PC-3 (cell line): ENCODE measurements around the gene KIF15. TPM values are rescaled to one million over a fixed set of nuclear protein-coding genes. Genes with fewer than 3 reads are reported as not detected.

Source experiments
- ATAC-seq: fragments of 200-7000 bp; cut with Tn5 transposase; 2 replicates; pipeline ENCODE4 v1.9.1; 2020; ENCODE audit warnings: mild to moderate bottlenecking, moderate library complexity
- BruUV-seq: library from RNA; stranded (reverse); fragments of 400-500 nt; replicated peaks from 2 replicates; lab custom pipeline; 2021; lab: Mats Ljungman, UMichigan
- CTCF ChIA-PET: fragments of 300-600 bp; sonication (Branson Sonifier 250); formaldehyde crosslinking; loops from one replicate; lab custom pipeline; 2022; ENCODE audit warnings: antibody characterized with exemption; lab: Charles Lee
- POLR2A ChIA-PET: fragments of 300-600 bp; sonication (Branson Sonifier 250); formaldehyde crosslinking; loops from one replicate; lab custom pipeline; 2022; ENCODE audit warnings: antibody characterized with exemption; ENCODE audit not compliant: unreplicated experiment; lab: Charles Lee
- DNase-seq: peaks from one replicate; pipeline ENCODE4 v3.0.0-alpha.2; 2015
- H2AFZ ChIP-seq: fragments of 300-600 bp; sonication (generic); 2 replicates; pipeline ENCODE4 v1.6.0; 2016; ENCODE audit warnings: antibody characterized with exemption, low read length
- H3F3A ChIP-seq: fragments of 300-600 bp; sonication (generic); one replicate; pipeline ENCODE4 v1.6.0; 2017; ENCODE audit warnings: antibody characterized with exemption, low read length, control low read depth, mild to moderate bottlenecking; ENCODE audit not compliant: unreplicated experiment
- H3K27ac ChIP-seq: fragments of 300-600 bp; sonication (generic); 2 replicates; pipeline ENCODE4 v1.5.1; 2016; ENCODE audit warnings: mild to moderate bottlenecking, low read length
- H3K27me3 ChIP-seq: fragments of 300-600 bp; sonication (generic); 2 replicates; pipeline ENCODE4 v1.6.1; 2016; ENCODE audit warnings: low read length, mixed read lengths
- H3K36me3 ChIP-seq: fragments of 300-600 bp; sonication (generic); 2 replicates; pipeline ENCODE4 v1.6.1; 2016; ENCODE audit warnings: low read depth, mixed run types, low read length, mixed read lengths
- H3K4me1 ChIP-seq: fragments of 300-600 bp; sonication (generic); 2 replicates; pipeline ENCODE4 v1.5.1; 2016; ENCODE audit warnings: low read length; ENCODE audit not compliant: insufficient read depth
- H3K4me2 ChIP-seq: fragments of 300-600 bp; sonication (generic); 2 replicates; pipeline ENCODE4 v1.6.0; 2016; ENCODE audit warnings: low read length
- H3K4me3 ChIP-seq: fragments of 300-600 bp; sonication (generic); 2 replicates; pipeline ENCODE4 v1.5.1; 2016; ENCODE audit warnings: mild to moderate bottlenecking, low read length, mixed read lengths
- H3K79me2 ChIP-seq: fragments of 300-600 bp; sonication (generic); 2 replicates; pipeline ENCODE4 v1.6.1; 2017; ENCODE audit warnings: low read length, mixed read lengths
- H3K9ac ChIP-seq: fragments of 300-600 bp; sonication (generic); 2 replicates; pipeline ENCODE4 v1.6.0; 2016; ENCODE audit warnings: mild to moderate bottlenecking, low read length
- H3K9me2 ChIP-seq: fragments of 300-600 bp; sonication (generic); replicated peaks from 2 replicates; pipeline ENCODE4 v1.6.1; 2016; ENCODE audit warnings: mixed run types, low read length, mixed read lengths
- H3K9me3 ChIP-seq: fragments of 300-600 bp; sonication (generic); 2 replicates; pipeline ENCODE4 v1.6.1; 2016; ENCODE audit warnings: low read length, mixed read lengths
- H4K20me1 ChIP-seq: fragments of 300-600 bp; sonication (generic); 2 replicates; pipeline ENCODE4 v1.6.1; 2016; ENCODE audit warnings: low read length, mixed read lengths
- EZH2 ChIP-seq: fragments of 300-600 bp; sonication (generic); IDR thresholded peaks from one replicate; pipeline ENCODE4 v1.6.1; 2017; ENCODE audit warnings: antibody characterized with exemption, mild to moderate bottlenecking, low read length; ENCODE audit not compliant: unreplicated experiment
- EZH2phosphoT487 ChIP-seq: fragments of 300-600 bp; sonication (generic); IDR thresholded peaks from 2 replicates; pipeline ENCODE4 v1.6.1; 2018; ENCODE audit warnings: mild to moderate bottlenecking, antibody characterized with exemption, low read length, borderline replicate concordance
- intact Hi-C: fragments of 100-400 bp; cut with micrococcal nuclease; formaldehyde crosslinking; loops from 2 replicates; pipeline ENCODE4 v1.9.0; 2023
- total RNA-seq: library from RNA; depleted of rRNA; stranded (reverse); fragments of >200 nt; gene quantifications from 2 replicates; pipeline ENCODE4 v1.2.3, GENCODE V29; 2014
- TF ChIP-seq, protein P1 (sequence below): fragments of 300-600 bp; sonication (generic); conservative IDR thresholded peaks from 2 replicates; pipeline ENCODE4 v1.5.1; 2017; ENCODE audit warnings: antibody characterized with exemption, low read depth, mild to moderate bottlenecking, low read length

KIF15 gene
- total RNA-seq, 1 experiment from 2014 or later = 19.1 TPM

DNA sequence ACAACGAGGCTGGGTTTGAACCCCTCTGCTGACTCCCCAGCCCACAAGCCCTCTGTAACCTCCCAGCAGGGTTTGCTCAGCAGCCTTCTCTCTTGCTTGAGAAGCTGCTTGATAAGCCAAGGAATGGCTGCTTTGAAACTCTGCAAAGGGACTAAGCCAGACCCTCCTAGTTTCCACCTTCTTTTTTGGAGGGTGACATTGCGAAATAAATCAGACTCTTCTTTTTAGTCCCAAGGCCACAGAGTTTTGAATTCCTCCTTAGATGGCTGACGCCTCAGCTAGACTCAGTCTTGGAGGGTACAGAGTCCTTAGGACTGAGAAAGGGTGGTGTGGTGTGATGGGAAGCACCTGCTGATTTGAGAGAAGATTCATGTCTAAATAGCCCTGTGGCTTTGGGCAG is 114.0 kb downstream of the KIF15 start:
- ChIA-PET POLR2A (no interaction called here), CTCF (no interaction called here)
- Histone ChIP-seq H3K9me3 (no peaks in the 10 kb centered on the region), H4K20me1 (no peaks in the 10 kb centered on the region), H3K4me2 (no peak overlapping the region), H3K4me1 (peaks cover 5% of the 10 kb centered on the region), H3K9ac (no peak overlapping the region), H3K27me3 (no peaks in the 10 kb centered on the region), H3K36me3 (no peaks in the 10 kb centered on the region), H3K4me3 (no peak overlapping the region), H3K79me2 (no peaks in the 10 kb centered on the region), H3K9me2 (no peaks in the 10 kb centered on the region), H2AFZ (no peak overlapping the region), H3K27ac (no peak overlapping the region), H3F3A (no peaks in the 10 kb centered on the region)
- DNase-seq (no peak), ATAC-seq (no peak)
- intact Hi-C loops = no loop called here
- BruUV-seq = no TSS peak
- TF ChIP-seq, protein P1, sequence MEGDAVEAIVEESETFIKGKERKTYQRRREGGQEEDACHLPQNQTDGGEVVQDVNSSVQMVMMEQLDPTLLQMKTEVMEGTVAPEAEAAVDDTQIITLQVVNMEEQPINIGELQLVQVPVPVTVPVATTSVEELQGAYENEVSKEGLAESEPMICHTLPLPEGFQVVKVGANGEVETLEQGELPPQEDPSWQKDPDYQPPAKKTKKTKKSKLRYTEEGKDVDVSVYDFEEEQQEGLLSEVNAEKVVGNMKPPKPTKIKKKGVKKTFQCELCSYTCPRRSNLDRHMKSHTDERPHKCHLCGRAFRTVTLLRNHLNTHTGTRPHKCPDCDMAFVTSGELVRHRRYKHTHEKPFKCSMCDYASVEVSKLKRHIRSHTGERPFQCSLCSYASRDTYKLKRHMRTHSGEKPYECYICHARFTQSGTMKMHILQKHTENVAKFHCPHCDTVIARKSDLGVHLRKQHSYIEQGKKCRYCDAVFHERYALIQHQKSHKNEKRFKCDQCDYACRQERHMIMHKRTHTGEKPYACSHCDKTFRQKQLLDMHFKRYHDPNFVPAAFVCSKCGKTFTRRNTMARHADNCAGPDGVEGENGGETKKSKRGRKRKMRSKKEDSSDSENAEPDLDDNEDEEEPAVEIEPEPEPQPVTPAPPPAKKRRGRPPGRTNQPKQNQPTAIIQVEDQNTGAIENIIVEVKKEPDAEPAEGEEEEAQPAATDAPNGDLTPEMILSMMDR = no peak
- TF ChIP-seq EZH2 (no peak), EZH2phosphoT487 (no peak)

DNA sequence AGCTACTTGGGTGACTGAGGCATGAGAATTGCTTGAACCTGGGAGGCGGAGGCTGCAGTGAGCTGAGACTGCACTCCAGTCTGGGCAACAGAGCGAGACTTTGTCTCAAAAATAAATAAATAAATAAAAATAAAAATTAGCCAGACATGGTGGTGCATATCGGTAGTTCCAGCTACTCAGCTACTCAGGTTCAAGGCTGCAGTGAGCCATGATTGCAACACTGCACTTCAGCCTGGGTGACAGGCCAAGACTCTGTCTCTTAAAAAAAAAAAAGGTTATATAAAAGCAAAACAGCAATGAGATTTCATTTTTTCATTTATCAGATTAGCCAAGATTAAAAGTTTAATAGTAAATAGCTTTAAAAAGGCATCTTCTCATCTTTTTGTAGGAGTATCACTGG is 115.7 kb downstream of the KIF15 start:
- no peaks in the 10 kb centered on the region for H3K9me2 ChIP-seq
- H3K9ac ChIP-seq = no peak overlapping the region
- H3K79me2 ChIP-seq = no peaks in the 10 kb centered on the region
- H3K36me3 ChIP-seq = no peaks in the 10 kb centered on the region
- H4K20me1 ChIP-seq = no peaks in the 10 kb centered on the region
- ATAC-seq (no peak), DNase-seq (no peak)
- no peak overlapping the region for H3K4me2 ChIP-seq
- no peaks in the 10 kb centered on the region for H3K27me3 ChIP-seq
- H3F3A ChIP-seq = no peaks in the 10 kb centered on the region
- no peak overlapping the region for H3K4me3 ChIP-seq
- H3K9me3 ChIP-seq = no peaks in the 10 kb centered on the region
- H2AFZ ChIP-seq = no peak overlapping the region
- intact Hi-C loops = no loop called here
- no TSS peak for BruUV-seq
- TF ChIP-seq, protein P1 = no peak
- TF ChIP-seq EZH2 = no peak
- no peak for TF ChIP-seq EZH2phosphoT487
- no peaks in the 10 kb centered on the region for H3K4me1 ChIP-seq
- ChIA-PET POLR2A (no interaction called here), CTCF (no interaction called here)
- H3K27ac ChIP-seq = no peak overlapping the region

DNA sequence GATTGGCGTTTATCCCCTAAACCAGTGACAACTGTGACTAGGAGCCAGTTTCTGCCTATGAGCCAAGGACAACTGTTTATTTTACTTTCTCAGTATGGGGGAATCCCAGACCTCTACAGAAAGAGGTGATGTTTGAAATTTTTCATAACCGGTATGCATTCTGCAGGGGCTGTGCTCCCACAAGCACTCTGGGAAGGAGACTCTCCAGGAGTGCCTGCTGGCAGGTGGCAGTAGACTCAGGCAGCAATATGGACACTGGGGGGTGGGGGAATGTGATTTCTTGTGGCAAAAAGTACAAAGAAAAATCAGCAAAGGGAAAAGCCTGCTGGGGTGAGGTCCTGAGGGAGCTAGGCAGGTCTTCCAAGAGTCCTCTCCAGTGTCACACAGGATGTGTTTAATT is 118.7 kb downstream of the KIF15 start:
- Histone ChIP-seq H3F3A (no peaks in the 10 kb centered on the region), H3K27me3 (no peaks in the 10 kb centered on the region), H3K4me1 (peaks cover 27% of the 10 kb centered on the region), H4K20me1 (no peaks in the 10 kb centered on the region), H3K9ac (no peak overlapping the region), H2AFZ (no peak overlapping the region), H3K27ac (no peak overlapping the region), H3K9me2 (no peaks in the 10 kb centered on the region), H3K4me2 (no peak overlapping the region), H3K4me3 (no peak overlapping the region), H3K36me3 (no peaks in the 10 kb centered on the region), H3K79me2 (no peaks in the 10 kb centered on the region), H3K9me3 (no peaks in the 10 kb centered on the region)
- DNase-seq (no peak), ATAC-seq (no peak)
- CTCF ChIA-PET = no interaction called here
- POLR2A ChIA-PET = no interaction called here
- intact Hi-C loops = loop anchor here (5.0 to 10.0 kb wide), 3 partner anchors 82 to 235 kb away; partner anchors contain the start of genes KIAA1143, KIF15 and ZNF35
- no TSS peak for BruUV-seq
- TF ChIP-seq, protein P1 = no peak
- TF ChIP-seq EZH2 = no peak
- TF ChIP-seq EZH2phosphoT487 = no peak
